HEK293 (cell line): ENCODE results near the gene MALRD1.

Source experiments
- ATF2 ChIP-seq: fragments of 450-650 bp; formaldehyde crosslinking; IDR thresholded peaks from 2 replicates; pipeline ENCODE4 v1.5.1; 2016; ENCODE audit warnings: missing biosample characterization, missing genetic modification characterization, low read depth
- MYNN ChIP-seq: fragments of 450-650 bp; formaldehyde crosslinking; IDR thresholded peaks from 2 replicates; pipeline ENCODE4 v1.5.1; 2016; ENCODE audit warnings: missing biosample characterization, missing genetic modification characterization, borderline replicate concordance
- REST ChIP-seq: fragments of 450-650 bp; formaldehyde crosslinking; IDR thresholded peaks from 2 replicates; pipeline ENCODE4 v1.5.1; 2016; ENCODE audit warnings: missing biosample characterization, missing genetic modification characterization
- YY1 ChIP-seq: fragments of 450-650 bp; formaldehyde crosslinking; IDR thresholded peaks from 2 replicates; pipeline ENCODE4 v1.5.1; 2018; ENCODE audit warnings: missing biosample characterization, missing genetic modification characterization
- ZNF529 ChIP-seq: fragments of 450-650 bp; formaldehyde crosslinking; IDR thresholded peaks from 2 replicates; pipeline ENCODE4 v1.5.1; 2017; ENCODE audit warnings: missing genetic modification characterization, missing biosample characterization; ENCODE audit not compliant: insufficient replicate concordance
- ZNF747 ChIP-seq: fragments of 450-650 bp; formaldehyde crosslinking; IDR thresholded peaks from 2 replicates; pipeline ENCODE4 v1.5.1; 2016; ENCODE audit warnings: missing biosample characterization, missing genetic modification characterization
- TF ChIP-seq, protein P1 (sequence below): fragments of 450-650 bp; formaldehyde crosslinking; IDR thresholded peaks from 2 replicates; pipeline ENCODE4 v1.5.1; 2016; ENCODE audit warnings: missing biosample characterization, missing genetic modification characterization

DNA sequence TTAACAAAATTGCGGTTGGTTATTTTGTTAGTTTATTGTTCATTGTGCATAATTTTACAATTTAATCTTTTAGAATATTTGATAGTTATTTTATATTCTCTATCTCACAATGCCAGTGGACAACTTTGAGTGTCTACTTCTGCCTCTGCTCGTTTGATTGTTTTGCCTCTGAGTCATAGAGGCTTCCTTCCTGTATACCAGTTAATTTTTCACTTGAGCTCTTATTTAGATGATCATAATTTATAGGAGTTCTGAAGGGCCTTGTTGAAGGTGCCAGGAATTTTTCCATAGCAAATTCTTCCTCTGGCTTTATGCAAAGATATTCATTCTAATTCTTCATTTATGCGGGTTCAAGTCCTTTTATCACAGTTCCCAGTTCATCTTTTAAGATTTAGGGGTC, 5.2 kb upstream of the MALRD1 start:
- TF ChIP-seq, protein P1, sequence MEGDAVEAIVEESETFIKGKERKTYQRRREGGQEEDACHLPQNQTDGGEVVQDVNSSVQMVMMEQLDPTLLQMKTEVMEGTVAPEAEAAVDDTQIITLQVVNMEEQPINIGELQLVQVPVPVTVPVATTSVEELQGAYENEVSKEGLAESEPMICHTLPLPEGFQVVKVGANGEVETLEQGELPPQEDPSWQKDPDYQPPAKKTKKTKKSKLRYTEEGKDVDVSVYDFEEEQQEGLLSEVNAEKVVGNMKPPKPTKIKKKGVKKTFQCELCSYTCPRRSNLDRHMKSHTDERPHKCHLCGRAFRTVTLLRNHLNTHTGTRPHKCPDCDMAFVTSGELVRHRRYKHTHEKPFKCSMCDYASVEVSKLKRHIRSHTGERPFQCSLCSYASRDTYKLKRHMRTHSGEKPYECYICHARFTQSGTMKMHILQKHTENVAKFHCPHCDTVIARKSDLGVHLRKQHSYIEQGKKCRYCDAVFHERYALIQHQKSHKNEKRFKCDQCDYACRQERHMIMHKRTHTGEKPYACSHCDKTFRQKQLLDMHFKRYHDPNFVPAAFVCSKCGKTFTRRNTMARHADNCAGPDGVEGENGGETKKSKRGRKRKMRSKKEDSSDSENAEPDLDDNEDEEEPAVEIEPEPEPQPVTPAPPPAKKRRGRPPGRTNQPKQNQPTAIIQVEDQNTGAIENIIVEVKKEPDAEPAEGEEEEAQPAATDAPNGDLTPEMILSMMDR (tag by site-specific recombination) = no peak
- TF ChIP-seq MYNN (tag by site-specific recombination) (no peak), REST (no peak), ZNF529 (no peak), YY1 (tag by site-specific recombination) (no peak), ZNF747 (tag by site-specific recombination) (no peak), ATF2 (tag by site-specific recombination) (no peak)
